ENCODE measurements around the gene ANKS1B. TPM values are rescaled to one million over a fixed set of nuclear protein-coding genes. Genes with fewer than 3 reads are reported as not detected.

ANKS1B gene
- polyA plus RNA-seq, 1 experiment = 0.27 TPM

DNA sequence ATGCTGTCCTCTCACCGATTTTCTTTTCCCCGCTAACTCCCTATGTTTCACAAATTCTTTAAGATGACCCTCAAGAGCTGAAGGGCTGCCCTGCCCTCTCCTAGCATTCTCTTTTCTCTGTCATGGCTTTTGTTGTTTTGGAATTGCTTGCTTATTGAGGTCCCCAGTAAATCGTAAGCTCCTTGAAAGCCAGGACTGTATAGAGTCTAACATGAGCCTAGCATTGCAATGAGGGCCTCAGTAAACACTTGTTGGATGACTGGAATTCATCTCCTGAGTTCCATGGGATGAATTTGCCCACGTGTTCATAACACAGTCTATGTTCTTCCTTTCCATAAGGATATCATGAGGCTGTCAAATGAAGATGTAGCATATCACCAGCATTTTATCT lies 1247.4 kb downstream of the ANKS1B start:
- ChIA-PET CTCF (no interaction called here), POLR2A (no interaction called here)
- TF ChIP-seq, protein P1, sequence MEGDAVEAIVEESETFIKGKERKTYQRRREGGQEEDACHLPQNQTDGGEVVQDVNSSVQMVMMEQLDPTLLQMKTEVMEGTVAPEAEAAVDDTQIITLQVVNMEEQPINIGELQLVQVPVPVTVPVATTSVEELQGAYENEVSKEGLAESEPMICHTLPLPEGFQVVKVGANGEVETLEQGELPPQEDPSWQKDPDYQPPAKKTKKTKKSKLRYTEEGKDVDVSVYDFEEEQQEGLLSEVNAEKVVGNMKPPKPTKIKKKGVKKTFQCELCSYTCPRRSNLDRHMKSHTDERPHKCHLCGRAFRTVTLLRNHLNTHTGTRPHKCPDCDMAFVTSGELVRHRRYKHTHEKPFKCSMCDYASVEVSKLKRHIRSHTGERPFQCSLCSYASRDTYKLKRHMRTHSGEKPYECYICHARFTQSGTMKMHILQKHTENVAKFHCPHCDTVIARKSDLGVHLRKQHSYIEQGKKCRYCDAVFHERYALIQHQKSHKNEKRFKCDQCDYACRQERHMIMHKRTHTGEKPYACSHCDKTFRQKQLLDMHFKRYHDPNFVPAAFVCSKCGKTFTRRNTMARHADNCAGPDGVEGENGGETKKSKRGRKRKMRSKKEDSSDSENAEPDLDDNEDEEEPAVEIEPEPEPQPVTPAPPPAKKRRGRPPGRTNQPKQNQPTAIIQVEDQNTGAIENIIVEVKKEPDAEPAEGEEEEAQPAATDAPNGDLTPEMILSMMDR (IDR thresholded peaks at IDR 0.05; ENCODE audit: insufficient read depth, low read depth, low read length) = no peak
- DNase-seq (ENCODE audit: low read depth) = no peak
- peaks cover 1% of the 10 kb centered on the region; the same call in 1 of the 2 replicates for H3K27me3 ChIP-seq (ENCODE audit: control insufficient read depth, insufficient read depth, low read length)
- H3K36me3 ChIP-seq (ENCODE audit: control insufficient read depth, insufficient read depth, low read length) = no peaks in the 10 kb centered on the region
- H3K4me3 ChIP-seq (ENCODE audit: low read depth, low read length) = no peak overlapping the region

DNA sequence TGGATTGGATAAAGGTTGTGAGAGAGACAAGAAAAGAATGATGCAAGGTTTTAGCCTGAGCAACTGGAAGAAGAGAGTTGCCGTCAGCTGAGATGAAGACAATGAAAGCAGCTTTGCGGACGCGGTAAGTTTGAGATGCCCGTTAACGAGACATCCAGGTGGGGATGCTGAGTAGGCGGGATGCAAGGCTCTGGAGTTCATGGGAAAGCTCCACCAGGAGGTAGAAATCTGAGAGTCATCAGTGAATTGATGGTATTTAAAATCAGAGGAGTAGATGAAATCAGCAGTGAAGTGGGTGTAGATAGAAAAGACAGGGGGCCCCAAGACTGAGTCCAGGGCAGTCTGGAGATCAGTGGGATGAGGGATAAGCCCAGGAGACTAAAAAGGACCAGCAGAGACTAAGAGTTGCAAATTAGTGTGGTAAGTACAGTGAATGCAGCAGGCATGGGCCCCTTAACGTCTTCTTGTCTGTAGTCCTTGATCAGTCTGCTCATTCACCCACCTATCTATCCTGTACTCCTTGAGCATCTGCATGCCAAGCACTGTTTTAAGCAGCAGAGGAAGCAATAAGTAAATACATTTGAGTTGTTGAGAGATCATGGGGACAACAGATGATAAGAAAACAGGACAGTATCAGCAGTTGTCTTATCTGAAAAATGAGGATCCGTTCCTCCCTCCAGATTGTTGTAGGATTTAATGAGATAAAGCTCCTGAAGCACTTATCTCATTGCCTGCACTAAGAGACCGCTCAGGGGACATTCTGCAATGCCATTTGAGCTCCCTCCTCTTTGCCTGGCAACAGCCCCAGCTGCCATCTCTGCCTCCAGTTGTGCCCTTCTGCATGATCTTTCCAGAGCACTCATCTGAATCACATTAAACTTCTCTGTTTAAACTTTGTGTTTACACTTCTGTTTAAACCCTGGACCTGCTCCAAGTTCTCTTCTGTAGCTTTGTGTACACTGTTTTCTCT lies 1248.1 kb downstream of the ANKS1B start:
- POLR2A ChIA-PET = no interaction called here
- Histone ChIP-seq H3K4me3 (ENCODE audit: low read depth, low read length) (no peak overlapping the region), H3K27me3 (ENCODE audit: control insufficient read depth, insufficient read depth, low read length) (peaks cover 1% of the 10 kb centered on the region; the same call in 1 of the 2 replicates), H3K36me3 (ENCODE audit: control insufficient read depth, insufficient read depth, low read length) (no peaks in the 10 kb centered on the region)
- CTCF ChIA-PET = no interaction called here
- DNase-seq (ENCODE audit: low read depth) = no peak
- TF ChIP-seq, protein P1 (IDR thresholded peaks at IDR 0.05; ENCODE audit: insufficient read depth, low read depth, low read length) = no peak

DNA sequence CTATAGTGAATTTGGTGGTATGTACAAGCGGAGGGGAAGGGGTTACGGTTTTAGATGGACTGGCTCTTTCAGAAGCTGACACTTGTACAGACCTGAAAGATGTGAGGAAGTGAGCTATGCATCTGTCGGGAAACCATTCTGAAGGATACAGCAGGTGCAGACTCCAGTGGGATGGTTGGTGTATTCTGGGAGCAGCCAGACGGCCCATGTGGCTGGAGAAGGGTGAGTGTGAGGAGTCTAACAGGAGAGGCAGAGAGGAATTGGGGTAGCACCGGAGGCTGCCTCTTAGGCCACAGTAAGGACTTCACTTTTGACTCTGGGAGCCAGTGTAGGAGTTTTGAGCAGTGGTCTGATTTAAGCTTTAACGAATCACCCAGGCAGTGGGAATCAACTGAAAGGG lies 1248.9 kb downstream of the ANKS1B start:
- peaks cover 1% of the 10 kb centered on the region; the same call in 1 of the 2 replicates for H3K27me3 ChIP-seq (ENCODE audit: control insufficient read depth, insufficient read depth, low read length)
- no peak overlapping the region for H3K4me3 ChIP-seq (ENCODE audit: low read depth, low read length)
- ChIA-PET CTCF (interaction anchor here (0.8 kb wide), 1 partner anchor 37 kb away, joined by 3 read pairs; no protein-coding TSS in a partner anchor), POLR2A (no interaction called here)
- peaks cover 1% of the 10 kb centered on the region for H3K36me3 ChIP-seq (ENCODE audit: control insufficient read depth, insufficient read depth, low read length)
- TF ChIP-seq, protein P1 (IDR thresholded peaks at IDR 0.05; ENCODE audit: insufficient read depth, low read depth, low read length) = no peak
- no peak for DNase-seq (ENCODE audit: low read depth)

DNA sequence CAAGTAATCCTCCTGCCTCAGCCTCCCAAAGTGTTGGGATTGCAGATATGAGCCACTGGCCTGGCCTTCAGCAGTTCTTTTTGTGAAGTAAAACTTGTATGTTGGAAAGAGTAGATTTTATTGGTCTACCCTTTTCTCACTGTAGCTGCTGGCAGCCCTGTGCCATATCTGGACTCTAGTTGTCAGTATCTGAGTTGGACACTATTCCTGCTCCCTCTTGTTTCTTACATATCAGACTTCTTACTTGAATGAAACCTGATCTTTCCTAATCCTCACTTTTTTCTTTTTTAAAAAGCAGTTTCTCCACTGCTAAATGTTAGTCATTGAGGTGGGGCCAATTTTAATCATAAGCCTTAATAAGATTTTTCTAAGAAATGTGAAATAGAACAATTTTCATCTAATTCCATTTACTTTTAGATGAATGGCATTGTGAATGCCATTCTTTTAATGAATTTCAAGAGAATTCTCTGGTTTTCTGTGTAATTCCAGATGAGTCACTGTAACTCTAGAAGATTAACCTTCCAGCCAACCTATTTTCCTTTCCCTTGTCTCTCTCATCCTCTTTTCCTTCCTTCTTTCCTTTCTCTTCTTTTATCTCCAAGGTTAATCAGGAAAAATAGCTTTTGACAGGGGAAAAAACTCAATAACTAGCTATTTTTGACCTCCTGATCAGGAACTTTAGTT lies 1250.9 kb downstream of the ANKS1B start:
- H3K36me3 ChIP-seq (ENCODE audit: control insufficient read depth, insufficient read depth, low read length) = peaks cover 3% of the 10 kb centered on the region
- POLR2A ChIA-PET = no interaction called here
- TF ChIP-seq, protein P1 (IDR thresholded peaks at IDR 0.05; ENCODE audit: insufficient read depth, low read depth, low read length) = no peak
- DNase-seq (ENCODE audit: low read depth) = no peak
- CTCF ChIA-PET = interaction anchor here (0.8 to 1.5 kb wide), 2 partner anchors 8 to 20 kb away, joined by 4 to 5 read pairs; no protein-coding TSS in a partner anchor
- H3K27me3 ChIP-seq (ENCODE audit: control insufficient read depth, insufficient read depth, low read length) = no peaks in the 10 kb centered on the region
- H3K4me3 ChIP-seq (ENCODE audit: low read depth, low read length) = no peak overlapping the region

DNA sequence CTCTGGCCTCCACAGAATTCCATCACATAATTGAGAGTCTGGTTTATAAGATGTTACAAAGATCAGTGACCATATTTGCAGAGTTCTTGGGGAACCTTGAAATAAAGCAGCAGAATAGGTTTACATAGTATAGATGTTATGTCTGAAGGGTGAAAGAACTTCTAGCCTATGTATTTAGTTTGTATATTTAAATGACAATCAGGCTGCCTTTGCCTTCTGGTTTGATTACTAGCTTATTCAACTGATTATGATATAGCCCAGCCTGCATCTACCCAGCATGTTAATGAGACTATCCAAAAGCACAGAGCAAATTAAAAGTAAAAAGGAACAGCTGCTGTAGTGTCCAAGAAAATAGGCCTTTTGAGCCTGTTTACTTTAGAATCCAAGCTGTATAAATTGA lies 1254.3 kb downstream of the ANKS1B start:
- DNase-seq (ENCODE audit: low read depth) = no peak
- no peaks in the 10 kb centered on the region for H3K27me3 ChIP-seq (ENCODE audit: control insufficient read depth, insufficient read depth, low read length)
- H3K4me3 ChIP-seq (ENCODE audit: low read depth, low read length) = no peak overlapping the region
- ChIA-PET CTCF (interaction anchor here (1.6 kb wide), 1 partner anchor 10 kb away, joined by 4 read pairs; no protein-coding TSS in a partner anchor), POLR2A (no interaction called here)
- H3K36me3 ChIP-seq (ENCODE audit: control insufficient read depth, insufficient read depth, low read length) = peaks cover 3% of the 10 kb centered on the region
- TF ChIP-seq, protein P1 (IDR thresholded peaks at IDR 0.05; ENCODE audit: insufficient read depth, low read depth, low read length) = no peak
